Measurements from ENCODE around the gene CMSS1. TPM values are rescaled to one million over a fixed set of nuclear protein-coding genes. Genes with fewer than 3 reads are reported as not detected.

Gene CMSS1
- total RNA-seq, 1 donor from 2014 or later = 9.2 TPM

GRCh38 chr3:99857278-99857677 lies 39.6 kb downstream of the CMSS1 start:
- intact Hi-C loops (cut with DNase I) = no loop called here
- Histone ChIP-seq H3K9me3 (peaks cover 0 to 33% of the 10 kb centered on the region in 2 donors), H3K27me3 (no peaks in the 10 kb centered on the region), H3K27ac (peak overlapping the region; percentile 86 to 98), H3K4me3 (peak overlapping the region in 1 of 2 donors; percentile 11), H3K36me3 (peaks cover 74 to 91% of the 10 kb centered on the region in 2 donors), H3K4me1 (peaks cover 13 to 53% of the 10 kb centered on the region in 2 donors)
- no peak for DNase-seq (ENCODE audit: low spot score in 2 of 2)
- no peak for TF ChIP-seq CTCF (IDR thresholded peaks at IDR 0.05)

- Histone ChIP-seq H3K27me3 (no peaks in the 10 kb centered on the region), H3K36me3 (peaks cover 71 to 91% of the 10 kb centered on the region in 2 donors), H3K4me1 (peaks cover 13 to 65% of the 10 kb centered on the region in 2 donors), H3K9me3 (peaks cover 0 to 21% of the 10 kb centered on the region in 2 donors), H3K27ac (peak overlapping the region; percentile 86 to 98), H3K4me3 (peak overlapping the region in 1 of 2 donors; percentile 34)
- intact Hi-C loops (cut with DNase I) = no loop called here
- no peak for TF ChIP-seq CTCF (IDR thresholded peaks at IDR 0.05)
- DNase-seq (ENCODE audit: low spot score in 2 of 2) = no peak
Measured at GRCh38 chr3:99858469-99858868, 40.8 kb downstream of the CMSS1 start.

- Histone ChIP-seq H3K27ac (peak overlapping the region; percentile 86 to 98), H3K36me3 (peaks cover 63 to 89% of the 10 kb centered on the region in 2 donors), H3K27me3 (no peaks in the 10 kb centered on the region), H3K4me1 (peaks cover 19 to 77% of the 10 kb centered on the region in 2 donors), H3K9me3 (peaks cover 0 to 7% of the 10 kb centered on the region in 2 donors), H3K4me3 (peak overlapping the region in 1 of 2 donors; percentile 34)
- no peak for TF ChIP-seq CTCF (IDR thresholded peaks at IDR 0.05)
- DNase-seq (ENCODE audit: low spot score in 2 of 2) = no peak
- intact Hi-C loops (cut with DNase I) = loop anchor here (5.0 kb wide), 1 partner anchor 107 kb away; no protein-coding TSS in a partner anchor
Measured at GRCh38 chr3:99859825-99860224, 42.2 kb downstream of the CMSS1 start.

- Histone ChIP-seq H3K27ac (peak overlapping the region; percentile 86 to 98), H3K4me1 (peaks cover 19 to 77% of the 10 kb centered on the region in 2 donors), H3K27me3 (no peaks in the 10 kb centered on the region), H3K4me3 (peak overlapping the region; percentile 14 to 90), H3K9me3 (no peaks in the 10 kb centered on the region), H3K36me3 (peaks cover 53 to 82% of the 10 kb centered on the region in 2 donors)
- DNase-seq (ENCODE audit: low spot score in 2 of 2) = no peak
- no peak for TF ChIP-seq CTCF (IDR thresholded peaks at IDR 0.05)
- intact Hi-C loops (cut with DNase I) = loop anchor here (5.0 kb wide), 1 partner anchor 106 kb away; no protein-coding TSS in a partner anchor
Measured at GRCh38 chr3:99861216-99861615, 43.6 kb downstream of the CMSS1 start.

GRCh38 chr3:99862208-99862607 lies 44.5 kb downstream of the CMSS1 start:
- H3K4me1 ChIP-seq = peaks cover 19 to 81% of the 10 kb centered on the region in 2 donors

More at GRCh38 chr3:99862208-99862607, 44.5 kb downstream of the CMSS1 start:
- H3K36me3 ChIP-seq = peaks cover 52 to 82% of the 10 kb centered on the region in 2 donors
- no peak for DNase-seq (ENCODE audit: low spot score in 2 of 2)
- intact Hi-C loops (cut with DNase I) = loop anchor here (5.0 kb wide), 1 partner anchor 105 kb away; no protein-coding TSS in a partner anchor
- H3K4me3 ChIP-seq = peak overlapping the region in 1 of 2 donors; percentile 90
- no peak for TF ChIP-seq CTCF (IDR thresholded peaks at IDR 0.05)
- no peaks in the 10 kb centered on the region for H3K27me3 ChIP-seq
- H3K27ac ChIP-seq = peak overlapping the region; percentile 86 to 98
- H3K9me3 ChIP-seq = no peaks in the 10 kb centered on the region

Data from ascending aorta (tissue), 2 donors.